ENCODE results near the gene PTBP2. TPM values are rescaled to one million over a fixed set of nuclear protein-coding genes. Genes with fewer than 3 reads are reported as not detected.

PTBP2 gene
- total RNA-seq, 2 donors from 2014 or later, result 47.7 to 52.0 TPM

GRCh38 chr1:96703186-96703585, 18.4 kb upstream of the PTBP2 start:
- Mint-ChIP-seq H3K27ac (no peak overlapping the region), H3K4me1 (peaks cover 13% of the 10 kb centered on the region), H3K4me3 (no peak overlapping the region), H3K36me3 (ENCODE audit: low read depth) (no peaks in the 10 kb centered on the region), H3K27me3 (ENCODE audit: insufficient read depth) (no peaks in the 10 kb centered on the region), H3K9me3 (no peaks in the 10 kb centered on the region)
- H3K9ac ChIP-seq (ENCODE audit: extremely low read depth, low read length, poor library complexity, severe bottlenecking), result no peak overlapping the region
- no peak for TF ChIP-seq CTCF (conservative IDR thresholded peaks at IDR 0.05)
- peaks cover 5% of the 10 kb centered on the region for H3K9me3 ChIP-seq (ENCODE audit: control insufficient read depth, low read length)
- no peaks in the 10 kb centered on the region for H3K4me1 ChIP-seq (ENCODE audit: control insufficient read depth, insufficient read depth, low read length)
- no peaks in the 10 kb centered on the region for H3K36me3 ChIP-seq (ENCODE audit: control insufficient read depth, insufficient read depth, low read length)
- H3K4me3 ChIP-seq (ENCODE audit: low read length), result no peak overlapping the region
- no peak for DNase-seq
- no peak overlapping the region for H3K27ac ChIP-seq (ENCODE audit: low read depth, low read length)
- 96% methylated on average over 1 of the region's 1 CpG; no CpG with 5 or more reads in 1 of the 2 experiments for WGBS, 2 experiments (ENCODE audit: insufficient coverage in 1 of 2, insufficient read length in 1 of 2)
- H3K27me3 ChIP-seq (ENCODE audit: control insufficient read depth, insufficient read depth, low read length, poor library complexity, severe bottlenecking), result no peaks in the 10 kb centered on the region

- Mint-ChIP-seq H3K4me3 (no peak overlapping the region), H3K9me3 (no peaks in the 10 kb centered on the region), H3K36me3 (ENCODE audit: low read depth) (no peaks in the 10 kb centered on the region), H3K27ac (no peak overlapping the region), H3K4me1 (peaks cover 2% of the 10 kb centered on the region), H3K27me3 (ENCODE audit: insufficient read depth) (no peaks in the 10 kb centered on the region)
- no peak overlapping the region for H3K9ac ChIP-seq (ENCODE audit: extremely low read depth, low read length, poor library complexity, severe bottlenecking)
- WGBS, 2 experiments (ENCODE audit: insufficient coverage in 1 of 2, insufficient read length in 1 of 2), result 86% methylated on average over 1 of the region's 3 CpGs; no CpG with 5 or more reads in 1 of the 2 experiments
- H3K9me3 ChIP-seq (ENCODE audit: control insufficient read depth, low read length), result no peaks in the 10 kb centered on the region
- H3K4me3 ChIP-seq (ENCODE audit: low read length), result no peak overlapping the region
- H3K27me3 ChIP-seq (ENCODE audit: control insufficient read depth, insufficient read depth, low read length, poor library complexity, severe bottlenecking), result no peaks in the 10 kb centered on the region
- H3K4me1 ChIP-seq (ENCODE audit: control insufficient read depth, insufficient read depth, low read length), result no peaks in the 10 kb centered on the region
- TF ChIP-seq CTCF (conservative IDR thresholded peaks at IDR 0.05), result no peak
- H3K27ac ChIP-seq (ENCODE audit: low read depth, low read length), result no peak overlapping the region
- H3K36me3 ChIP-seq (ENCODE audit: control insufficient read depth, insufficient read depth, low read length), result no peaks in the 10 kb centered on the region
- DNase-seq, result no peak
Measured at GRCh38 chr1:96707023-96707422, 14.6 kb upstream of the PTBP2 start.

GRCh38 chr1:96708482-96708881, 13.1 kb upstream of the PTBP2 start:
- no peak overlapping the region for H3K27ac Mint-ChIP-seq
- H3K9me3 Mint-ChIP-seq, result peaks cover 1% of the 10 kb centered on the region
- no peak for DNase-seq
- H3K4me1 Mint-ChIP-seq, result no peaks in the 10 kb centered on the region
- no peaks in the 10 kb centered on the region for H3K27me3 Mint-ChIP-seq (ENCODE audit: insufficient read depth)
- no peak overlapping the region for H3K27ac ChIP-seq (ENCODE audit: low read depth, low read length)
- 83 to 100% methylated on average over 4 of the region's 4 CpGs for WGBS, 2 experiments (ENCODE audit: insufficient coverage in 1 of 2, insufficient read length in 1 of 2)
- H3K4me3 ChIP-seq (ENCODE audit: low read length), result no peak overlapping the region
- no peaks in the 10 kb centered on the region for H3K36me3 Mint-ChIP-seq (ENCODE audit: low read depth)
- H3K36me3 ChIP-seq (ENCODE audit: control insufficient read depth, insufficient read depth, low read length), result no peaks in the 10 kb centered on the region
- no peak overlapping the region for H3K4me3 Mint-ChIP-seq
- H3K9ac ChIP-seq (ENCODE audit: extremely low read depth, low read length, poor library complexity, severe bottlenecking), result no peak overlapping the region
- TF ChIP-seq CTCF (conservative IDR thresholded peaks at IDR 0.05), result no peak
- no peaks in the 10 kb centered on the region for H3K9me3 ChIP-seq (ENCODE audit: control insufficient read depth, low read length)
- no peaks in the 10 kb centered on the region for H3K27me3 ChIP-seq (ENCODE audit: control insufficient read depth, insufficient read depth, low read length, poor library complexity, severe bottlenecking)
- no peaks in the 10 kb centered on the region for H3K4me1 ChIP-seq (ENCODE audit: control insufficient read depth, insufficient read depth, low read length)

All from endodermal cell (in vitro differentiated cells).